Endothelial cell of umbilical vein (primary cell): ENCODE data around the gene AMHR2.

Experiments used
- POLR2AphosphoS5 ChIP-seq: IDR thresholded peaks from 2 replicates; pipeline ENCODE4 v1.6.1; 2012; ENCODE audit warnings: low read depth, mild to moderate bottlenecking, control low read depth, low read length, moderate library complexity; ENCODE audit not compliant: insufficient read depth
- TF ChIP-seq, protein P1 (sequence below), 2 donors: IDR thresholded peaks; 1 replicate in 1 of 2; 2 replicates in 1 of 2; pipeline ENCODE4 v1.5.1; 2011; ENCODE audit warnings: low read length in 2 of 2, mild to moderate bottlenecking in 2 of 2, moderate library complexity in 2 of 2, control low read depth in 1 of 2, inconsistent platforms in 1 of 2, low read depth in 1 of 2; ENCODE audit not compliant: insufficient read depth in 1 of 2; ENCODE audit errors: extremely low read depth in 1 of 2

DNA sequence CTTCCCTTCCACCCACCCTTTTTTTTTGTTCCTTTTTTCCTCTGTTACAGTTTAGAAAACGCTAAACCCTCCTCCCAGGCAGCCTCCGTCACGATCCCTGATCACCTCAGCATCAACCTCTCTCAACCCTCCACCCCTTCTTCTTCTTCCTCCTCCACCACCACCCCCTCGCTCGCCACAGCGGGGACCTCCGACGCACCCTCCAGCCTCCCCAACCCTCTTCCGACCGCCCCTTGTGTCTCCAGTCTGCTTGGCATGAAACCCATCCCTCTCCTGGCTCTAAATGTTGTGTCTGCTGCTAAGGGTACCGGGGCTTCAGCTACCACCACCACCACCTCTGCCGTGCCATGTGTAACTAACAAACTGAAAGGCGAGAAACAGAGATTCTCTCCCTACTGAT is 51.2 kb downstream of the AMHR2 start:
- TF ChIP-seq, protein P1, sequence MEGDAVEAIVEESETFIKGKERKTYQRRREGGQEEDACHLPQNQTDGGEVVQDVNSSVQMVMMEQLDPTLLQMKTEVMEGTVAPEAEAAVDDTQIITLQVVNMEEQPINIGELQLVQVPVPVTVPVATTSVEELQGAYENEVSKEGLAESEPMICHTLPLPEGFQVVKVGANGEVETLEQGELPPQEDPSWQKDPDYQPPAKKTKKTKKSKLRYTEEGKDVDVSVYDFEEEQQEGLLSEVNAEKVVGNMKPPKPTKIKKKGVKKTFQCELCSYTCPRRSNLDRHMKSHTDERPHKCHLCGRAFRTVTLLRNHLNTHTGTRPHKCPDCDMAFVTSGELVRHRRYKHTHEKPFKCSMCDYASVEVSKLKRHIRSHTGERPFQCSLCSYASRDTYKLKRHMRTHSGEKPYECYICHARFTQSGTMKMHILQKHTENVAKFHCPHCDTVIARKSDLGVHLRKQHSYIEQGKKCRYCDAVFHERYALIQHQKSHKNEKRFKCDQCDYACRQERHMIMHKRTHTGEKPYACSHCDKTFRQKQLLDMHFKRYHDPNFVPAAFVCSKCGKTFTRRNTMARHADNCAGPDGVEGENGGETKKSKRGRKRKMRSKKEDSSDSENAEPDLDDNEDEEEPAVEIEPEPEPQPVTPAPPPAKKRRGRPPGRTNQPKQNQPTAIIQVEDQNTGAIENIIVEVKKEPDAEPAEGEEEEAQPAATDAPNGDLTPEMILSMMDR (IDR thresholded peaks at IDR 0.05; ENCODE audit: extremely low read depth in 1 of 2, insufficient read depth in 1 of 2, low read depth in 1 of 2, low read length in 2 of 2): no peak
- TF ChIP-seq POLR2AphosphoS5: no peak
